NCI-H82 treated with DMSO at 0.1 percent for 48 hours (cell line): ENCODE data around the gene CD8A.
"Not testable (repeated sequence)": the region's sequence is repeated elsewhere in the genome, so short reads cannot be mapped to it uniquely, and the experiment has no call there.

Experiments
- DNase-seq: peaks from one replicate; lab custom pipeline; 2025; ENCODE audit not compliant: unreplicated experiment; lab: John Stamatoyannopoulos, UW

Gene CD8A

DNA sequence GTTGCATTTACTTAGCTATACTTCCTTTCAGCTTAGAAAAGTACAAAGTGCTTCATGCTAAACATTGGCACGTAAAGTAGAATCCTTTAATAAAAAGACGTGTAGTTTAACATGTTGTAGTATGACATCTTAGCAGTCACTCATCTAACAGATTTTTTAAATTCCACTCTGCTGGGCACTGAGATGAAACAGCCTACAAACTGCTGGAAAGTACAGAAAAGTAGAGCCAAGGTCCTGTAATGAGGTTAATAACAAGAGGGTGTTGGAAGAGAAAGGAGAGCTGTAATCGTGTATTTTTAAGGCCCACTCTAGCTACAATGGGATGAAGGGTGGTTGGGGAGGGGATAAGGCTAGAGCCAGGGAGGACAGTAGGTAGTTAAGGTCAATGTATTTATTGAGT lies 10.7 kb downstream of the CD8A start:
- no peak for DNase-seq

- no peak for DNase-seq
These were observed 11.8 kb downstream of the CD8A start for GRCh38 chr2:86778957-86779356.

DNA sequence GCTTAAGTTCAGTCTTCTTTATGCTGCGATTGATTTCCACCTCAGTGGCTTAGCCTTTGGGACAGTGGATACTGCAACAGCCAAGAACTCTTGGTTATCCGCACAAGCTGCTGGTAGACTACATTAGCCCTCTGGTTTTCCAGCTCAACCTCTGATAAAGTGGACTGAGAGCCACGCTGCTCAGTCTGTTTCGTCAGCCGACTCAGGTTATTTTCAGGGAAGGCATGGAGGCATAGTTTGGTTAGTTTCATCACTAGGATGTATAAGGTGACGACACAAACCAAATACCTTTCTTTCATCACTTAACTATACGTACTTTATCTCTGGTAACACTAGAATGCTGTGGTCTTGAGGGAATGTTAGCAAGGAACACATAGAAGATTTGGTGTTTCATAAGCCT lies 14.2 kb downstream of the CD8A start:
- no peak for DNase-seq

DNA sequence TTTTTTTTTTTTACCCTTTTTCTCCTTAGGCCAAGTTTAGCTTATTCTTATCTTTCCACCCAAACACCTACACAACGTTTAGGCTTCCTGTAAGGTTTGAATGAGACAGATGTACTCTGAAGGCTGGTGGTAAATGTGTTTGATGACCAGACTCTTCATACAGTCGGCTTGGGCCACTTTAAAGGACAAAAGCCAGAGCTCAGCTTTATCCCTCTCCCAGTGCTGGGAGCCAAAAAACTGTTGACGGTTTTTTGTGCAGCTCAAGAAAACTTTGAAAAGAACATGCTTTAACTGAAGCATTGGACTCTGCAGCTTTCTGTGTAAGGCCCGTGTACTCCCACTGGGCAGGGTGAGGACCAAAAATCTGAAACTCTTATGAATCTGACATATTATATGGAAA lies 15.4 kb downstream of the CD8A start:
- DNase-seq, result no peak

DNA sequence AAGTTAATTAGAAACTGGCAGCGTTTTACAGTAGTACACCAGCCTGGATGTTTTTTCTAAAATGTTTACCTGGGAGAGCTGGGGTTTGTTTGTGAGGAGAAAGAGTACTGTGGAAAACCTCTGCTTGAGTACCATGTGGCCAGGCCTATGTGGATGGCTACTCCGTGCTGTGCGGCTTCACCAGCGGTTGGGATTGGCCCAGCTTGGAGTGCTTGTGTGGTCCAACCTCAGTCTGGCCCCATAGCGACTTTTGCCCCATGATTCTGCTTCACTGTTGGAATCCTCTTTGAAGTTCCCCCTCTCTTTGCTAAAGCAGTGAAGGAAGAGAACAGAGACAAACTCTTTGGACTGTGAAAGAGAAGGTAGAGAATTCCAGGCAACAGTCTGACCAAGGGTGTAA lies 15.9 kb downstream of the CD8A start:
- DNase-seq, result no peak

GRCh38 chr2:86772611-86773010 lies 18.1 kb downstream of the CD8A start:
- DNase-seq, result no peak

DNA sequence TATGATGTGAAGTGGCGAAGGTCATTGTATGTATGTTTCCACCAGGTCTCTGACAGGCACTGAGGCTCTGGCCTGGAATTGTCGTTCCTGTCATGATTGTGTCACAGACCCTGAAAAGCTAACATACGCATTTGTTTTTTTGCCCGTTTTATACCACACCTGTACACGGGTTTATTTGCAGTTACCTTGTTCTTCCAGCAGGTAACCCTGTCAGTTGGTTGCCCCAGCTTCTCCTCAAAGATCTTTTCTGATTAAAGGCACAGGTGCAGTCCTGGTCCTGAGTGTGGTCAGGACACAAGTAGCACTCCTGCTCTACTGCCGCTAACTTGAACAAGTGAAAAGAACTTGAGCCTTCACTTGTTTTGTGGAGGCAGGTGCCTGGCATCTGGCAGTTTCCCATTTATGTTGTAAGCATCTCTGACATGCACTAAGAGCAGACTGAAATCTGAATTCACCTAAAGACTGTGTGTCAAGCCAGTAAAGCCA lies 19.9 kb downstream of the CD8A start:
- DNase-seq, result no peak

- DNase-seq, result no peak
These were observed 20.9 kb downstream of the CD8A start for GRCh38 chr2:86769838-86770237.

- no peak for DNase-seq
These were observed 22.3 kb downstream of the CD8A start for GRCh38 chr2:86768189-86768949.

GRCh38 chr2:86765310-86765695 lies 25.4 kb downstream of the CD8A start:
- DNase-seq, result no peak

GRCh38 chr2:86764661-86765309 lies 25.9 kb downstream of the CD8A start:
- DNase-seq, result peak; percentile 19

- no peak for DNase-seq
These were observed 30.3 kb downstream of the CD8A start for GRCh38 chr2:86760371-86760770.

- DNase-seq, result no peak
These were observed 32.3 kb downstream of the CD8A start for GRCh38 chr2:86758405-86758804.

DNA sequence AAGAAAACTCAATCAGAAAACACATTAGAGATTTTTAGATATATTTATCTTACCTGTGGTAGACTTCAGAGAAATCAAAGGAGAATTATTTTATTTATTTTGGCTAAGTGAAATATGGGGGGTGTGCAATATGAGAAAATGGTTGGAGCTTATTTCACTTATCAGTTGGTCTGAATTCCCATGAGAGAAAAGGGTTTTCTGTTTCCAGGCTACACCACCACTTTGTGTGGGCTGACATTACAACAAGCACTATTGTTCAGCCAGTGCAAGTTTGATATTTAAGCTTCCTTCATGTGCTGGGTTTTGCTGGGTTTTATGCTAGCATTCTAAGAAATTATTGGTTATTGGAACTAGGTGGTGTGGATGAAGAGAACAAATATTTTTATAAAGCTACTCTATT lies 37.1 kb downstream of the CD8A start:
- no peak for DNase-seq

GRCh38 chr2:86752934-86753333 lies 37.8 kb downstream of the CD8A start:
- no peak for DNase-seq

DNA sequence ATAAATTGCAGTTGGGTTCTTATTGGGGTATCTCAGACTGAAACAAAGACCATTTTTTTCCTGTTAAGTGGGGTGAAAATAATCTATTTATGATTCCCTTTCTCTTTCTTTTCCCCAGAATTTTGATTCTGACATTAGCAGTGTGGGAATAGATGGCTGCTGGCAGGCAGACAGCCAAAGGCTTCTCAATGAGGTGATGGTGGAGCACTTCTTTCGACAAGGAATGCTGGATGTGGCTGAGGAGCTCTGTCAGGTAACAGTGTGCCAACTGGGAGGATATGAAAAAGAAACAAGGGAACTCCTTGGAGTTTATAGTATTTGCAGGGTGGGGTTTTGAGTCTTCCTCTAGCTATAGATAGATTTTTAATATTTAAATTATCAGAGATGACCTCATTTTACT lies 38.9 kb downstream of the CD8A start:
- DNase-seq, result no peak

DNA sequence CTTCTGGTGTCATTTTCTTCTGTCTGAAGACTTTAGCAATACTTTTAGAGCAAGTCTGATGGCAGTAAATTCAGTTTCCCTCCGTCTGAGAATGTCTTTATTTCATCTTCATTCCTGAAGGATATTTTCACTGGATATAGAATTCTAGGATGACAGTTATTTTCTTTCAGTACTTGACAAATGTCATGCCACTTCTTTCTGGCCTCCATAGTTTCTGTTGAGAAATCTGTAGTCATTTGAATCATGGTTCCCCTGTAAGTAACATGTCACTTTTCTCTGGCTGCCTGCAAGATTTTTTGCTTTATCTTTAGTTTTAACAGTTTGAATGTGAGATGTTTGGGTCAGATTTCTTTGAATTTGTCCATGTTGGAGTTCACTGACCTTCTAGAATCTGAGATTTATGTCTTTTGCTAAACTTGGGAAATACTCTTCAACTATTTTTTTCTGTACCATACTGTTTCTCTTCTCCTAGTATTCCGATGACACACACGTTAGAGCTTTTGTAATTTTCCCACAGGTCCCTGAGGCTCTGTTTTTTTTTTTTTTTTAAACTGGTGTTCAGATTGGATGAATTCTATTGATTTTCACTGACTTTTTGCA lies 40.4 kb downstream of the CD8A start:
- no peak for DNase-seq

- DNase-seq, result no peak
These were observed 42.7 kb downstream of the CD8A start for GRCh38 chr2:86747711-86748639.

- DNase-seq, result no peak
These were observed 43.8 kb downstream of the CD8A start for GRCh38 chr2:86746939-86747338.

DNA sequence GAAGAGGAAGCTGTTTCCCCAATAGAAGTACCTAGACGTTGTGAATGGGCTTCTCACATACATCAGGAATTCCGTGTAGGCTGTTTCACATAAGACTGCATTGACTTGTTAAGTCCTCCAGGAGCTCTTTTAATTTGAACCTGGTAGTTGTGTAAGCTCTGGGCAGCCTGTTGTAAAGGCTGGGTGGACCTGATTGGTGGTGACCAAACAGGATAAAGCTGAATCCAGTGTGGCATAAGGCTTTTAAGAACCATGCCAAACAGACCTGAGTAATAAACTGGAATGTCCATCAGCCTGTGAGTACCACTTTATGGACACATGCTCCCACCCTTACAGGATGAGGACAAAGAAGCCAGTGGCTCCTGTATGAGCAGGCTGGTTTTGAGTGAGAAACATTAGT lies 46.6 kb downstream of the CD8A start:
- no peak for DNase-seq

DNA sequence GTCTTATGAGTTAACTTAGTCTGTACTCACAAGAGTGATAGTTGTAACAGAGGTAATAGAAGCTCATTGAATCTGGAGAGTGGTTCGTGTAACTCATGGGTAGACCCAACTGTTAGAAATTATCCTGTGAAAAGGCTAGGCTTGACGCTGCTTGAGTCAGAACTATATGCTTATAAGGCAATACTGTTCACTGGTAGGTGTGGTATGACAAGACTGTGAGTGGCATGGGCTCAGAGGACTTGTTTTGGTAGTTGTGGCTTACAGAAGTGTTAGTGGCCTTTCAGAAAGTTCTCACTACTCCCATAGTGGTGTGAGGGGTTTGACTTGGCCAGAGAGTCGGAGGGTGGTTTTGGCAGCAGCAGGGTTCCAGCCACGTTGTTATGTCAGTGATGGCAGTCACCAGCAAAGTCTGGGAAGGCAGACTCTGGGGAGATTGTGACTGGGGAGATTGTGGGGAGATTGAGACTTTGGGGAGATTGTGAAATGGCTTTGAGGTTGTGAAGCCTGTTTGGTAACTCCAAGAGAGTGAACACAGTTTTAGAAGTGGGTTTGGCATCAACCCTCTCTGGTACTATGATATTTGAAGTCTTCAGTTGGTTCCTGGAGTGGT lies 48.7 kb downstream of the CD8A start:
- DNase-seq, result not testable (repeated sequence)
